GM18519 (cell line): ENCODE data around the gene UNC80.

Source experiments
- ATAC-seq: cut with Tn5 transposase; IDR thresholded peaks from one replicate; pipeline ENCODE4 v1.9.1; 2021; ENCODE audit warnings: mild to moderate bottlenecking, moderate library complexity; ENCODE audit not compliant: unreplicated experiment, low FRiP score

The UNC80 gene

GRCh38 chr2:210003359-210003758 is 231.7 kb downstream of the UNC80 start:
- no peak for ATAC-seq

DNA sequence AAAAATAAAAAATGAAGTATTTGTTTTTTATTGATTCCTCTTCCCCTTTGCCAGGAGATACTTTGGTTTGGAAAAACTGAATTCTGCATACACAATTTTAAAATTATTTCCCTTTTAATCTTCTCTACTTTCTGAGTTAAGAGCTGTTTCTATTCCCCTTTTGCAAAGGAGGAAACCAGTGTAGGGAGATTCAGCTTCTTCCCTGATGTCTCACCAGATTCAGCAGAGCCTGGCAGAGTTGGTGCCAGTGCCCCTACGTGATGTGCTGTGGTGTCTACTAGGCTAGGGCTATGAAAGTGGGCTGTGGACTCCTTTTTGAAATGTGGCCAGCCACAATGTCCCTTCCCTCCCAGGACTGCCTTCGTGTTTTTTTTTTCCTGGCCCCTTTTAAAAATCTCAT is 233.2 kb downstream of the UNC80 start:
- ATAC-seq, result no peak

- no peak for ATAC-seq
Observed at GRCh38 chr2:210007895-210008294, 236.3 kb downstream of the UNC80 start.

GRCh38 chr2:210009126-210009525 is 237.5 kb downstream of the UNC80 start:
- no peak for ATAC-seq

DNA sequence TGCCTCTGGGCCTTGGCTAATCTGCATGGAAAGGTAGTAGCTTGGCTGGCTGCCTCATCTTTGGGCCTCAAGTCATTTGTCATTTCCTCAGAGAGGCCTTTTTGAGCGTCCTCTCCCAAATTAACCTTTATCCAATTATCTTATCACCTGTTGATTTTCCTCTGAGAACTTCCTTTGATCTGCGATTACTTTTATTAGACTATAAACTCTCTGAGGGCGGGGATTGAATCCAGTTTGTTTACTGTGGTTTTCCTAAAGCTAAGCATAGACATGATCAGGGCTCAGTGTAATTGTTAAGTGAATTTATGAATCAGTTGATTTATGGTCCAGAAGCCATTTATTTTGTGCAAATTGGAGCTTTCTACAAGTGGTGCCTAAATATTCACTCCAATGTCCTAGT is 238.3 kb downstream of the UNC80 start:
- ATAC-seq, result no peak

- no peak for ATAC-seq
Observed at GRCh38 chr2:210020138-210020537, 248.5 kb downstream of the UNC80 start.

- no peak for ATAC-seq
Observed at GRCh38 chr2:210022824-210023223, 251.2 kb downstream of the UNC80 start.

DNA sequence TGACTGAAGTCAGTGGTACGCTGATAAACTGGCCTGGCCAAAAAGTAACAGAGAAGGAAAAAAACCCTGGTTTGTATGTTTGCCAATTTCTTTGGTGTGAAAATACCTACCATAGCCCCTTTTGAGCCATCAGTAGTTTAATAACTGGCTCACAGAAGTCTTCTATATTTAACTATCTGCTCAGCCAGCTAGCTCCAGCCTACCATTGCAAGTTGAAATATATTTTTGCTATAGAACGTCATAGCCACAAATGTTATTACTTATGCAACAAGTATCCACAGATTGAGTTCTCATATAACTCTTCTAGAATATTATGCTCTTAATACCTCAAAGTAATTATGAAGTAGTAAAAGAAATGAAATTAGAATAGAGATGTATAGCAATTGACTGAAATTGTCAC is 256.0 kb downstream of the UNC80 start:
- ATAC-seq, result no peak

DNA sequence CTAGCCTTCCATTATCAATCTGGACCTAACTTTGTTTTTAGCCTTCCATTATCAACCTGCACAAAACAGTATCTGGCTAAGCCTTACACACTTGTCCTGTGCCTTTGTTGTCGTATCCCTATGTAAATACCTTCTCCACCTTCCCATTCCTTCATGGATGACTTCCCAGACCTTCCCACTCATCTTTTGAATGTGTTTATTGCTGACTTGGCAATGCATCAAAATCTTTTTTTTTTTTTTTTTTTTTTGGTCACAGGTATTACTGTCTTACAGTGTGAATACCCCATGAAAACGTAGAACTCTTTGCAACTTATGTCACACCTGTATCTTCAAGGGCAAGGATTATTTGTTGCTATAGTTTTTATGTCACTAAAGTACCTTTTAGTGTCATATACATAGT is 256.5 kb downstream of the UNC80 start:
- ATAC-seq, result no peak

GRCh38 chr2:210034087-210034683 is 262.6 kb downstream of the UNC80 start:
- no peak for ATAC-seq

DNA sequence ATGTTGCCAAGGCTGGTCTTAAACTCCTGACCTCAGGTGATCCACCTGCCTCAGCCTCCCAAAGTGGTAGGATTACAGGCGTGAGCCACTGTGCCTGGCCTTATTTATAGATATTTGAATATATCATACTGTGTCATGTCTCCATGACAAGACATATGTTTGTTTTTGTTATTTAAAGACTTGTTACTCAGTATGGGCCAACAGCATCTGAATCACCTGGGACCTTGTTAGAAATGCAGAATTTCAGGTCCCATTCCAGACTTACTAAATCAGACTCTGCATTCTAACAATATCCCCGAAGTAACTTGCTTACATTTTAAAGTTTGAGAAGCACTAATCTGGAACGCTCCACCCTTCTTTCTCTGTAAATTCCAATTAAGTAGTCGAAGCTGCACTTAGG is 264.0 kb downstream of the UNC80 start:
- ATAC-seq, result no peak

DNA sequence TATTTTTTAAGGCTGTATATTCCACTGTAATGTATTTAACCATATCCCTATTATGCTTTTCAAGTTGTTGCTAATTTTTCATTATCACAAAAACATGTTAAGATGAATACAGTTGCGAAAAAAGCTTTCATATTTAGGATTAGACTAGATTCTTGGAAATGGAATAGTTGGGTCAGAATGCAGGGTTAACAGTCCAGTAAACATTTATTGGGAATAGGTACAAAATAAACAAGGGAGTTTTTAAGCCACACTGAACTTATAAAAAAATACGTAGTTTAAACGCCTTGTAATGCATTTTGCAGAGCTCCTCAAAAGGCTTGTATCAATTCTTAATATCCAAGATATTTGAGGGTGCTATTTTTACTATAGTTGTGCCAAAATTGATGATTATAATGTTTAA is 266.4 kb downstream of the UNC80 start:
- ATAC-seq, result no peak

DNA sequence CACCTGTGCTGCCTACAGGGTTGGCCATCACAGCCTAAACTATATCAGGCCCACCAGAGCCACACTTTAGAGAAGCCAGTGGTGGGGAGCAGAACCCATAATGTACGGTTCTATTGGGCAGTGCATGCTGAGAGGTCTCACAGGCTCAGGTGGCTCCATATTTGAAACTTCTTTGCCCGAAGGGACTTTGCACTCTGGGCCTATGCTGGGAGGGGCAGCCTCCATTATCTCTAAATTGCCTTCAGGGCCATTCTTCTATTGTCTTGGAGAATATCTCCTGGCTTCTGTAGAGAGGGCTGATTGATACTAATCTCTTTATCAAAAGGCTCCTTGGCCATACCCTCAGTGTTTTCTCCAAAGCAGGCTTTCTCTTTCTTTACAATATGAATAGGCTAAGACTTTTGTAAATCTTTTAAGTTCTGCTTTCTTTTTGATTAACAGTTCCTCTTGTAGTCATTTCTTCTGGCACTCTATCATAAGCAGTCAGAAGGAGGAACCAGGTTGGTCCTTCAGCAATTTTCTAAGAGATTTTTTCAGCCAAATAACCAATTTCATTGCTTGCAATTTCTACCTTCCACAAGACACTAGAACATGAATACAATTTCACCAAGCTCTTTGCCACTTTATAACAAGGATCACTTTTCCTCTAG is 275.3 kb downstream of the UNC80 start:
- no peak for ATAC-seq
